ENCODE measurements around the gene PTRH1. TPM values are rescaled to one million over a fixed set of nuclear protein-coding genes. Genes with fewer than 3 reads are reported as not detected.

PTRH1 gene
- polyA plus RNA-seq, 1 of the 3 experiments (the other 2 are of a cell fraction) = 42.2 TPM

DNA sequence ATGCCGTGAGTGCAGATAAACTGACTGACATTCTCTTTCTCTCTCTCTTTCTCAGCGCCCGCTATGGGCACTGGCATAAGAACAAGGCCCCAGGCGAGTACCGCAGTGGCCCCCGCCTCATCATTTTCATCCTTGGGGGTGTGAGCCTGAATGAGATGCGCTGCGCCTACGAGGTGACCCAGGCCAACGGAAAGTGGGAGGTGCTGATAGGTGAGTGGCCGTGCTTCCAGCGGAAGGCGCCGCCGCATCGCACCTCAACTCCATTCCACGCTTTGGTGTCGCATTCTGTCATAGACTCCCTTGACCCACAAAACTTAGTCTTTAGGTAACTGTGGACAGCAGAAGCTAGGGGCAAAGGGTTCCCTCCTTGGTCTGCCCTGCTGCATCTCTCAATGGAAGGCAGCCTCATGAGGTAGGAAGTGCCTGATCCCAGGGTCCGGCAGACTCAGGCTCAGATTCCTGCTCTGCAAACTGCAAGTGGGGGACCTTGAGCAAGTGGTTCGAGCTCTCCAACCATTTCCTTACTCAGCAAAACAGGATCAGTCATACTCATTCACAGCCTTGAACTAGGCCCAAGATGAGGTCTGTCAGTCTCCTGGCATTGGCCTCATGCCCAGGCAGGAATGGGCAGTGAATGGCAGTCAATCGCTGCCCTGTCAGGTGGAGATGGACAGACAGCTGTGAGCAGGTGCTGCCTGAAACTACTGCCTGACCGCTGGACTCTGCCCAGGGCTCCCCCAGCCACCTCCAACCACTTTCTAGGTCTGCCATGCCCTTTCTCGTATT lies 32.9 kb downstream of the PTRH1 start (continued):
- TF ChIP-seq FOXM1 (IDR thresholded peaks at IDR 0.05; ENCODE audit: low read depth) (no peak), FOXJ3 (CRISPR knock-in tag; IDR thresholded peaks at IDR 0.05) (no peak), SMC3 (IDR thresholded peaks at IDR 0.05; ENCODE audit: low read depth, low read length) (no peak), ELF1 (IDR thresholded peaks at IDR 0.05) (no peak), TAF1 (IDR thresholded peaks at IDR 0.05; ENCODE audit: borderline replicate concordance, low read depth, low read length) (no peak), JUND (IDR thresholded peaks at IDR 0.05) (no peak)

DNA sequence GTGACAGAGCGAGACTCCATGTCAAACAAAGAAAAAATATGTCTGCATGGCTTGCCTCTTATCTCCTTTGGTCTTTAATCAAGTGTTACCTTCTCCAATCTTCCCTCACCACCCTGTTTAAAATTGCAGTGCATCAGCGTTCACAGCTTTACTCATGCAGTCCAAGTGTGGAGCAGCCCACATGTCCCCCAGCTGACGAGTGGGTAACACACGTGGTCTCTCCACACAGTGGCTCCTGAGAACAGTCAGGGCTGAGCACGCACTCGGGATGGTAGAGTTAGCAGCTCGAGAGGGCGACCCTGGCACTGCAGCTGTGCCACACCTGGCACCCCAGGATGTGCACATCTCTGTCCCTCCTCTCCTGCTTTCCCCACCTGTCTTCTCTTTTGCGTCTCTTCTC lies 34.6 kb downstream of the PTRH1 start:
- no peaks in the 10 kb centered on the region for H3K27me3 ChIP-seq (ENCODE audit: insufficient read depth)
- TF ChIP-seq TEAD4 (IDR thresholded peaks at IDR 0.05; ENCODE audit: borderline replicate concordance, insufficient read depth) (no peak), MXI1 (IDR thresholded peaks at IDR 0.05; ENCODE audit: low read depth, low read length) (no peak), RCOR1 (IDR thresholded peaks at IDR 0.05; ENCODE audit: low read length) (no peak), RFX5 (IDR thresholded peaks at IDR 0.05; ENCODE audit: low read length) (no peak), CHD2 (IDR thresholded peaks at IDR 0.05; ENCODE audit: low read length, partially characterized antibody) (no peak)
- TF ChIP-seq, protein P1, sequence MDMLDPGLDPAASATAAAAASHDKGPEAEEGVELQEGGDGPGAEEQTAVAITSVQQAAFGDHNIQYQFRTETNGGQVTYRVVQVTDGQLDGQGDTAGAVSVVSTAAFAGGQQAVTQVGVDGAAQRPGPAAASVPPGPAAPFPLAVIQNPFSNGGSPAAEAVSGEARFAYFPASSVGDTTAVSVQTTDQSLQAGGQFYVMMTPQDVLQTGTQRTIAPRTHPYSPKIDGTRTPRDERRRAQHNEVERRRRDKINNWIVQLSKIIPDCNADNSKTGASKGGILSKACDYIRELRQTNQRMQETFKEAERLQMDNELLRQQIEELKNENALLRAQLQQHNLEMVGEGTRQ (IDR thresholded peaks at IDR 0.05; ENCODE audit: borderline replicate concordance, low read depth, low read length) = no peak
- TF ChIP-seq, protein P2, sequence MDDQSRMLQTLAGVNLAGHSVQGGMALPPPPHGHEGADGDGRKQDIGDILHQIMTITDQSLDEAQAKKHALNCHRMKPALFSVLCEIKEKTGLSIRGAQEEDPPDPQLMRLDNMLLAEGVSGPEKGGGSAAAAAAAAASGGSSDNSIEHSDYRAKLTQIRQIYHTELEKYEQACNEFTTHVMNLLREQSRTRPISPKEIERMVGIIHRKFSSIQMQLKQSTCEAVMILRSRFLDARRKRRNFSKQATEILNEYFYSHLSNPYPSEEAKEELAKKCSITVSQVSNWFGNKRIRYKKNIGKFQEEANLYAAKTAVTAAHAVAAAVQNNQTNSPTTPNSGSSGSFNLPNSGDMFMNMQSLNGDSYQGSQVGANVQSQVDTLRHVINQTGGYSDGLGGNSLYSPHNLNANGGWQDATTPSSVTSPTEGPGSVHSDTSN (IDR thresholded peaks at IDR 0.05) = no peak
- no peak overlapping the region for H3K27ac ChIP-seq (ENCODE audit: low read depth in 2 of 2, low read length in 1 of 2)
- no peaks in the 10 kb centered on the region for H4K20me1 ChIP-seq (ENCODE audit: insufficient read depth)
- H3K4me3 ChIP-seq (ENCODE audit: low read depth in 2 of 2, low read length in 1 of 2) = no peak overlapping the region
- H3K4me2 ChIP-seq = no peak overlapping the region
- no peaks in the 10 kb centered on the region for H3K79me2 ChIP-seq (ENCODE audit: insufficient read depth)
- no peak overlapping the region for H3K9ac ChIP-seq
- POLR2A ChIA-PET = no interaction called here
- 93% methylated on average over 9 of the region's 9 CpGs for WGBS (ENCODE audit: low lambda C conversion rate)
- CTCF ChIA-PET = interaction anchor here (1.2 to 2.0 kb wide), 2 partner anchors 9 to 13 kb away, joined by 4 to 5 read pairs; no protein-coding TSS in a partner anchor
- H3K9me3 ChIP-seq = no peaks in the 10 kb centered on the region
- no peaks in the 10 kb centered on the region for H3F3A ChIP-seq (replicated peaks; ENCODE audit: insufficient read depth)
- H3K36me3 ChIP-seq (replicated peaks in 1 of 2; ENCODE audit: control insufficient read depth in 1 of 2, insufficient read depth in 2 of 2, low read length in 1 of 2) = peaks cover 5 to 67% of the 10 kb centered on the region in 2 experiments
- no peak overlapping the region for H2AFZ ChIP-seq (ENCODE audit: low read depth)
- DNase-seq = no peak
- no peaks in the 10 kb centered on the region for H3K4me1 ChIP-seq (ENCODE audit: control insufficient read depth in 1 of 2, insufficient read depth in 2 of 2, low read depth in 1 of 2, low read length in 1 of 2)
- no peaks in the 10 kb centered on the region for H3K9me2 ChIP-seq

DNA sequence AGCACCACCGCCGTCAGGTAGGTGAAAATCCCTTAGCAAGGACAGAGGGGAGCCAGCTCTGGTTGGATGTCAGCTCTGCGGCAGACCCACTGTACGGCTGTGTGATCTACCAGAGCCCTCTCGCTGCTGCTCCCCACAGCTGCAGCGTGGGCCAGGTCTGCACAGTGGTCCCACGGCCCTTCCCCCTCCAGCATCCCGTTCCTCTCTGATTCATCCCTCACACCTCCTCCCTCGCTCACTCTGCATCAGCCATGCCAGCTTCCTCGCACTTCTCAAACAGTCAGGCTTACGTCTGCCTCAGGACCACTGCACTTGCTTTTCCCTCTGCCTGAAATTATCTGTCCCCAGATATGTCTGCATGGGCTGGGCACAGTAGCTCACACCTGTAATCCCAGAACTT lies 35.2 kb downstream of the PTRH1 start:
- H4K20me1 ChIP-seq (ENCODE audit: insufficient read depth) = no peaks in the 10 kb centered on the region
- no peaks in the 10 kb centered on the region for H3K9me2 ChIP-seq
- TF ChIP-seq, protein P3, sequence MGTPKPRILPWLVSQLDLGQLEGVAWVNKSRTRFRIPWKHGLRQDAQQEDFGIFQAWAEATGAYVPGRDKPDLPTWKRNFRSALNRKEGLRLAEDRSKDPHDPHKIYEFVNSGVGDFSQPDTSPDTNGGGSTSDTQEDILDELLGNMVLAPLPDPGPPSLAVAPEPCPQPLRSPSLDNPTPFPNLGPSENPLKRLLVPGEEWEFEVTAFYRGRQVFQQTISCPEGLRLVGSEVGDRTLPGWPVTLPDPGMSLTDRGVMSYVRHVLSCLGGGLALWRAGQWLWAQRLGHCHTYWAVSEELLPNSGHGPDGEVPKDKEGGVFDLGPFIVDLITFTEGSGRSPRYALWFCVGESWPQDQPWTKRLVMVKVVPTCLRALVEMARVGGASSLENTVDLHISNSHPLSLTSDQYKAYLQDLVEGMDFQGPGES (IDR thresholded peaks at IDR 0.05; ENCODE audit: low read depth, low read length) = no peak
- ChIA-PET CTCF (interaction anchor here (1.2 to 2.0 kb wide), 2 partner anchors 8 to 14 kb away, joined by 4 to 5 read pairs; no protein-coding TSS in a partner anchor), POLR2A (no interaction called here)
- no peaks in the 10 kb centered on the region for H3K9me3 ChIP-seq
- H3K79me2 ChIP-seq (ENCODE audit: insufficient read depth) = no peaks in the 10 kb centered on the region
- WGBS (ENCODE audit: low lambda C conversion rate) = 91% methylated on average over 11 of the region's 11 CpGs
- H3K4me1 ChIP-seq (ENCODE audit: control insufficient read depth in 1 of 2, insufficient read depth in 2 of 2, low read depth in 1 of 2, low read length in 1 of 2) = no peaks in the 10 kb centered on the region
- no peaks in the 10 kb centered on the region for H3K27me3 ChIP-seq (ENCODE audit: insufficient read depth)
- H3F3A ChIP-seq (replicated peaks; ENCODE audit: insufficient read depth) = no peaks in the 10 kb centered on the region
- peaks cover 3 to 72% of the 10 kb centered on the region in 2 experiments for H3K36me3 ChIP-seq (replicated peaks in 1 of 2; ENCODE audit: control insufficient read depth in 1 of 2, insufficient read depth in 2 of 2, low read length in 1 of 2)
- H3K9ac ChIP-seq = no peak overlapping the region
- no peak overlapping the region for H3K4me3 ChIP-seq (ENCODE audit: low read depth in 2 of 2, low read length in 1 of 2)
- no peak for DNase-seq
- H3K4me2 ChIP-seq = no peak overlapping the region
- H3K27ac ChIP-seq (ENCODE audit: low read depth in 2 of 2, low read length in 1 of 2) = no peak overlapping the region
- no peak overlapping the region for H2AFZ ChIP-seq (ENCODE audit: low read depth)
